DOHH2 (cell line): ENCODE results near the gene HSPG2.

Source experiments
- EZH2phosphoT487 ChIP-seq: fragments of 200-600 bp; sonication (generic); IDR thresholded peaks from 2 replicates; pipeline ENCODE4 v1.6.1; 2017; ENCODE audit warnings: borderline replicate concordance, mild to moderate bottlenecking, antibody characterized with exemption, low read length, moderate library complexity, mixed read lengths
- TF ChIP-seq, protein P1 (sequence below): fragments of 200-600 bp; sonication (generic); IDR thresholded peaks from one replicate; pipeline ENCODE4 v1.5.1; 2014; ENCODE audit warnings: antibody characterized with exemption, mild to moderate bottlenecking, low read depth, low read length; ENCODE audit not compliant: poor library complexity, severe bottlenecking

DNA sequence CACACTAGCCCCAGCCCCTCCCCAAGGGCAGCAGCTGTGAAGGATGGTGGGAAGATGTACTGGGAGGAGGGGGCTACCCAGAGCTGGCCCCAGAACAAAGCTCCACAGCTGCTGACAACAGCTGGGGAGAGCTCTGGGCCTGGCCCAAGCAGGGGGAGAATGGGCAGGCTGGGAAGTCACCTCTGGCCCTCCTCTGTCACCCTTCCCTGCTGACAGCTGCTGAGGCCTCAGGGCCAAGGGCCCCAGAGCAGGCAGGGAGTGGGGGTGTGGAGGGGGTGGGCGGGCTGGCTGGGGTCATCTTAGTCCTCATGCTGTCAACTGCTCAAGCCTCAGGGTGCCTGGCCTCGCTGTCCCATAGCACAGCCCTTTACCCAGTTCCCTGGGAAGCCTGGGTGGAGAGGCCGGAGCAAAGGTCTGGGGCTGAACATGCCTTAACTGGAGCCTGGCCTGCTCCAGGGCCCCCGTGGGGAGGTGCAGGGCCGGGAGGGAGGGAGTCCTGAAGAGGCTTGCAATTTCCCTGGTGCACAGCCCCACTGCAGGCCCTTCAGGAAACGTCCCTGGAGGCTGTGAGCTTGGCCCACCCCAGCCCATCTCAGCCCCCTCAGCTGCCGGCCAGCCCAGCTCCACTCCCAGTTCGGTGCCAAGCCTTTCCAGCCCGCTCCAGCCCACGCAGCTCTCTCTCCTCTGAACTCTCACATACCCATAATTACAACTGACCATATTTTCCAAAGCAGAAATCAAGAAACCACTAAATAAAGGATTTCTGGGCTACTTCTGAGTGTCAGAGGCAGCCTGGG, 25.7 kb downstream of the HSPG2 start:
- TF ChIP-seq, protein P1, sequence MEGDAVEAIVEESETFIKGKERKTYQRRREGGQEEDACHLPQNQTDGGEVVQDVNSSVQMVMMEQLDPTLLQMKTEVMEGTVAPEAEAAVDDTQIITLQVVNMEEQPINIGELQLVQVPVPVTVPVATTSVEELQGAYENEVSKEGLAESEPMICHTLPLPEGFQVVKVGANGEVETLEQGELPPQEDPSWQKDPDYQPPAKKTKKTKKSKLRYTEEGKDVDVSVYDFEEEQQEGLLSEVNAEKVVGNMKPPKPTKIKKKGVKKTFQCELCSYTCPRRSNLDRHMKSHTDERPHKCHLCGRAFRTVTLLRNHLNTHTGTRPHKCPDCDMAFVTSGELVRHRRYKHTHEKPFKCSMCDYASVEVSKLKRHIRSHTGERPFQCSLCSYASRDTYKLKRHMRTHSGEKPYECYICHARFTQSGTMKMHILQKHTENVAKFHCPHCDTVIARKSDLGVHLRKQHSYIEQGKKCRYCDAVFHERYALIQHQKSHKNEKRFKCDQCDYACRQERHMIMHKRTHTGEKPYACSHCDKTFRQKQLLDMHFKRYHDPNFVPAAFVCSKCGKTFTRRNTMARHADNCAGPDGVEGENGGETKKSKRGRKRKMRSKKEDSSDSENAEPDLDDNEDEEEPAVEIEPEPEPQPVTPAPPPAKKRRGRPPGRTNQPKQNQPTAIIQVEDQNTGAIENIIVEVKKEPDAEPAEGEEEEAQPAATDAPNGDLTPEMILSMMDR = no peak
- no peak for TF ChIP-seq EZH2phosphoT487
